B cell (primary cell): ENCODE results near the gene CMIP. TPM values are rescaled to one million over a fixed set of nuclear protein-coding genes. Genes with fewer than 3 reads are reported as not detected.

Experiments used
- ATAC-seq: fragments of 200-7000 bp; cut with Tn5 transposase; one replicate; pipeline ENCODE4 v1.10.0; 2021; ENCODE audit warnings: low read depth, mild to moderate bottlenecking, moderate number of reproducible peaks, moderate library complexity
- CTCF ChIA-PET: fragments of 350-600 bp; sonication (Branson Sonifier 250); formaldehyde crosslinking; loops from one replicate; lab custom pipeline; 2021; ENCODE audit warnings: antibody characterized with exemption, inconsistent platforms; lab: Charles Lee
- POLR2A ChIA-PET: fragments of 350-600 bp; sonication (Branson Sonifier 250); formaldehyde crosslinking; loops from one replicate; lab custom pipeline; 2021; ENCODE audit warnings: antibody characterized with exemption; lab: Charles Lee
- DNase-seq: peaks from one replicate; pipeline ENCODE4 v3.0.0; 2013
- H2AFZ ChIP-seq: 2 replicates; pipeline ENCODE4 v1.6.1; 2012; ENCODE audit warnings: mild to moderate bottlenecking, low read depth, low read length; ENCODE audit not compliant: insufficient read depth, poor library complexity, severe bottlenecking
- H3K27ac ChIP-seq, 2 donors: 1 replicate in 1 of 2; 2 replicates in 1 of 2; pipeline ENCODE4 v1.5.1; 2012 to 2013; ENCODE audit warnings: low read length in 2 of 2, mild to moderate bottlenecking in 2 of 2, moderate library complexity in 1 of 2
- H3K27me3 ChIP-seq, 4 experiments: fragments of 200-600 bp in 1 of 4; sonication (generic) in 1 of 4; replicated peaks in 1 of 4; 1 replicate in 2 of 4; 2 replicates in 2 of 4; pipeline versions ENCODE4 v1.6.1 to v1.7.0; 2013 to 2016; ENCODE audit warnings: low read length in 3 of 4, mild to moderate bottlenecking in 2 of 4, mixed read lengths in 1 of 4, moderate library complexity in 1 of 4; ENCODE audit not compliant: insufficient read depth in 4 of 4, control insufficient read depth in 3 of 4; ENCODE audit errors: control extremely low read depth in 1 of 4
- H3K36me3 ChIP-seq, 2 experiments: replicated peaks in 1 of 2; 1 replicate in 1 of 2; 2 replicates in 1 of 2; pipeline versions ENCODE4 v1.6.1 to v1.7.1; 2013; ENCODE audit warnings: low read length in 1 of 2; ENCODE audit not compliant: insufficient read depth in 2 of 2, control insufficient read depth in 1 of 2; ENCODE audit errors: control extremely low read depth in 1 of 2, extremely low read depth in 1 of 2
- H3K4me1 ChIP-seq, 2 donors: fragments of 200-600 bp in 1 of 2; sonication (generic) in 1 of 2; 1 replicate in 1 of 2; 2 replicates in 1 of 2; pipeline versions ENCODE4 v1.5.1 to v1.6.1; 2013 to 2017; ENCODE audit warnings: low read length in 2 of 2; ENCODE audit not compliant: control insufficient read depth in 2 of 2, insufficient read depth in 2 of 2
- H3K4me2 ChIP-seq: replicated peaks from 2 replicates; pipeline ENCODE3; 2012; ENCODE audit warnings: mild to moderate bottlenecking, low read depth, low read length; ENCODE audit not compliant: poor library complexity, severe bottlenecking
- H3K4me3 ChIP-seq, 5 experiments: fragments of 200-600 bp in 1 of 5; sonication (generic) in 1 of 5; 1 replicate in 3 of 5; 2 replicates in 2 of 5; pipeline versions ENCODE4 v1.5.1 to v1.7.0; 2011 to 2016; ENCODE audit warnings: low read length in 4 of 5, mild to moderate bottlenecking in 4 of 5, low read depth in 2 of 5, control low read depth in 1 of 5, moderate library complexity in 1 of 5; ENCODE audit not compliant: insufficient read depth in 1 of 5; ENCODE audit errors: control extremely low read depth in 1 of 5, extremely low read depth in 1 of 5
- H3K79me2 ChIP-seq: fragments of 200-600 bp; sonication (generic); one replicate; pipeline ENCODE4 v1.6.0; 2016; ENCODE audit warnings: low read length; ENCODE audit not compliant: control insufficient read depth, insufficient read depth
- H3K9ac ChIP-seq: fragments of 200-600 bp; sonication (generic); 2 replicates; pipeline ENCODE4 v1.6.1; 2017; ENCODE audit warnings: mild to moderate bottlenecking, low read length, moderate library complexity
- H3K9me3 ChIP-seq, 3 donors: one replicate each; pipeline versions ENCODE4 v1.6.1 to v1.7.1; 2013; ENCODE audit warnings: low read length in 2 of 3; ENCODE audit not compliant: control insufficient read depth in 2 of 3, insufficient read depth in 1 of 3; ENCODE audit errors: control extremely low read depth in 1 of 3
- H4K20me1 ChIP-seq: 2 replicates; pipeline ENCODE4 v1.6.0; 2012; ENCODE audit warnings: mild to moderate bottlenecking, low read length; ENCODE audit not compliant: insufficient read depth, control insufficient read depth, poor library complexity, severe bottlenecking
- H3K27ac Mint-ChIP-seq: one replicate; pipeline ENCODE4 v1.8.0; 2021; ENCODE audit warnings: mixed read lengths
- H3K27me3 Mint-ChIP-seq: one replicate; pipeline ENCODE4 v1.8.0; 2021; ENCODE audit warnings: mixed read lengths
- H3K4me1 Mint-ChIP-seq: one replicate; pipeline ENCODE4 v1.8.0; 2021; ENCODE audit warnings: mixed read lengths
- H3K4me3 Mint-ChIP-seq: one replicate; pipeline ENCODE4 v1.8.0; 2021; ENCODE audit warnings: mixed read lengths
- H3K9me3 Mint-ChIP-seq: one replicate; pipeline ENCODE4 v1.8.0; 2022; ENCODE audit warnings: mixed read lengths; ENCODE audit not compliant: insufficient read depth
- CTCF ChIP-seq: fragments of 200-600 bp; IDR thresholded peaks from one replicate; pipeline ENCODE4 v1.8.0; 2022; ENCODE audit warnings: antibody characterized with exemption, mild to moderate bottlenecking
- EZH2 ChIP-seq: IDR thresholded peaks from 2 replicates; pipeline ENCODE4 v1.6.1; 2012; ENCODE audit warnings: borderline replicate concordance, low read depth, mild to moderate bottlenecking, moderate library complexity, low read length; ENCODE audit not compliant: insufficient read depth, poor library complexity, severe bottlenecking
- WGBS: methylation state at CpG from one replicate; pipeline ENCODE4 v1.1.5; 2013; ENCODE audit warnings: missing lambda C conversion rate; ENCODE audit not compliant: insufficient coverage; 5-methylcytosine and 5-hydroxymethylcytosine counted together
- intact Hi-C: fragments of 100-400 bp; cut with micrococcal nuclease; formaldehyde crosslinking; loops from one replicate; pipeline ENCODE4 v1.10.0; 2022
- polyA plus RNA-seq: library from polyadenylated mRNA; depleted of rRNA; stranded (reverse); fragments of >200 nt; gene quantifications from 2 replicates; pipeline ENCODE4 v1.2.3, GENCODE V29; 2012
- total RNA-seq, 2 donors: library from RNA; stranded (reverse); fragments of 120-200 nt in 1 of 2; gene quantifications; 1 replicate in 1 of 2; 2 replicates in 1 of 2; pipeline versions ENCODE4 v1.2.3 to v1.2.4, GENCODE V29; 2013 to 2022

CMIP gene
- total and polyA plus RNA-seq, 2 donors (not counting 1 experiment from before 2014, with no cell fraction given): 27.1 to 155 TPM

- Histone ChIP-seq H3K9me3 (peaks cover 0 to 8% (median 0%) of the 10 kb centered on the region in 3 donors), H3K79me2 (peaks cover 99% of the 10 kb centered on the region), H3K27ac (no peak overlapping the region), H3K4me3 (no peak overlapping the region), H3K27me3 (no peaks in the 10 kb centered on the region), H3K36me3 (peaks cover 0 to 5% of the 10 kb centered on the region in 2 experiments), H2AFZ (no peak overlapping the region), H4K20me1 (peaks cover 92% of the 10 kb centered on the region), H3K4me1 (peaks cover 7 to 9% of the 10 kb centered on the region in 2 donors), H3K4me2 (no peak overlapping the region), H3K9ac (no peak overlapping the region)
- Mint-ChIP-seq H3K4me3 (no peak overlapping the region), H3K27ac (no peak overlapping the region), H3K4me1 (peaks cover 45% of the 10 kb centered on the region), H3K27me3 (no peaks in the 10 kb centered on the region), H3K9me3 (no peaks in the 10 kb centered on the region)
- TF ChIP-seq CTCF: no peak
- no peak for TF ChIP-seq EZH2
- POLR2A ChIA-PET: interaction anchor here (0.7 kb wide), 1 partner anchor 19 kb away, joined by 3 read pairs; no protein-coding TSS in a partner anchor
- DNase-seq (no peak), ATAC-seq (no peak)
- intact Hi-C loops: no loop called here
- CTCF ChIA-PET: interaction anchor here (1.6 kb wide), 1 partner anchor 36 kb away, joined by 4 read pairs; no protein-coding TSS in a partner anchor
- WGBS: 91% methylated on average over 8 of the region's 8 CpGs
Observed at GRCh38 chr16:81562926-81563325, 118.3 kb downstream of the CMIP start.

- H3K9me3 Mint-ChIP-seq: no peaks in the 10 kb centered on the region
- peaks cover 41% of the 10 kb centered on the region for H3K4me1 Mint-ChIP-seq
- no peak overlapping the region for H3K27ac Mint-ChIP-seq
- intact Hi-C loops: no loop called here
- Histone ChIP-seq H3K4me1 (no peaks in the 10 kb centered on the region), H3K27me3 (no peaks in the 10 kb centered on the region), H4K20me1 (peaks cover 93% of the 10 kb centered on the region), H2AFZ (no peak overlapping the region), H3K9ac (no peak overlapping the region), H3K36me3 (peaks cover 0 to 6% of the 10 kb centered on the region in 2 experiments), H3K79me2 (peaks cover 99% of the 10 kb centered on the region), H3K4me3 (no peak overlapping the region), H3K4me2 (no peak overlapping the region), H3K27ac (no peak overlapping the region), H3K9me3 (peaks cover 0 to 8% (median 0%) of the 10 kb centered on the region in 3 donors)
- H3K27me3 Mint-ChIP-seq: no peaks in the 10 kb centered on the region
- WGBS: 98% methylated on average over 10 of the region's 10 CpGs
- CTCF ChIA-PET: interaction anchor here (1.6 kb wide), 1 partner anchor 37 kb away, joined by 4 read pairs; no protein-coding TSS in a partner anchor
- TF ChIP-seq CTCF (no peak), EZH2 (no peak)
- POLR2A ChIA-PET: no interaction called here
- H3K4me3 Mint-ChIP-seq: no peak overlapping the region
- DNase-seq (no peak), ATAC-seq (no peak)
Observed at GRCh38 chr16:81564421-81564911, 119.9 kb downstream of the CMIP start.
